Choroid plexus epithelial cell (primary cell): ENCODE measurements around the gene PCBP1.

ENCODE experiments used
- DNase-seq: peaks from one replicate; pipeline ENCODE4 v3.0.0-alpha.2; 2010; ENCODE audit warnings: low read depth
- H3K4me3 ChIP-seq: 2 replicates; pipeline ENCODE4 v1.5.1; 2011; ENCODE audit warnings: low read depth, mild to moderate bottlenecking, control low read depth, low read length, moderate library complexity
- CTCF ChIP-seq: conservative IDR thresholded peaks from 2 replicates; pipeline ENCODE4 v1.5.1; 2011; ENCODE audit warnings: low read depth, mild to moderate bottlenecking, control low read depth, inconsistent platforms, low read length, moderate library complexity

PCBP1 gene

GRCh38 chr2:70087702-70088597 lies 673 bp downstream of the PCBP1 start:
- peak overlapping the region; percentile 75 for H3K4me3 ChIP-seq
- TF ChIP-seq CTCF: no peak
- peak; percentile 62 for DNase-seq

- TF ChIP-seq CTCF: no peak
- no peak for DNase-seq
- peak overlapping the region; percentile 75 for H3K4me3 ChIP-seq
These were observed 1.4 kb downstream of the PCBP1 start for GRCh38 chr2:70088598-70089219.

GRCh38 chr2:70089220-70089982 lies 2.1 kb downstream of the PCBP1 start:
- H3K4me3 ChIP-seq: peak overlapping the region; percentile 75
- DNase-seq: peak; percentile 42
- no peak for TF ChIP-seq CTCF

GRCh38 chr2:70089983-70090525 lies 2.8 kb downstream of the PCBP1 start:
- DNase-seq: no peak
- H3K4me3 ChIP-seq: peak overlapping the region; percentile 75
- TF ChIP-seq CTCF: no peak

- no peak overlapping the region for H3K4me3 ChIP-seq
- no peak for TF ChIP-seq CTCF
- no peak for DNase-seq
These were observed 3.5 kb downstream of the PCBP1 start for GRCh38 chr2:70090706-70091334.

GRCh38 chr2:70091364-70091763 lies 4.1 kb downstream of the PCBP1 start:
- no peak for TF ChIP-seq CTCF
- no peak overlapping the region for H3K4me3 ChIP-seq
- DNase-seq: no peak
